Measurements from ENCODE around the gene SCN8A.
"Not testable (repeated sequence)": the region's sequence is repeated elsewhere in the genome, so short reads cannot be mapped to it uniquely, and the experiment has no call there.

SCN8A gene

GRCh38 chr12:51591016-51591901 is at the start of gene SCN8A:
Gene SCN8A (plus strand): TSS chr12:51591233. CDS start chr12:51662818, 71,585 bp downstream.
- DNase-seq (ENCODE audit: low spot score): peak; percentile 33

GRCh38 chr12:51546097-51546496 is 44.9 kb upstream of the SCN8A start:
- no peak for DNase-seq (ENCODE audit: low spot score)

GRCh38 chr12:51547606-51548005 is 43.4 kb upstream of the SCN8A start:
- no peak for DNase-seq (ENCODE audit: low spot score)

- no peak for DNase-seq (ENCODE audit: low spot score)
Measured at GRCh38 chr12:51548241-51548640, 42.8 kb upstream of the SCN8A start.

GRCh38 chr12:51549637-51550036 is 41.4 kb upstream of the SCN8A start:
- no peak for DNase-seq (ENCODE audit: low spot score)

- DNase-seq (ENCODE audit: low spot score): not testable (repeated sequence)
Measured at GRCh38 chr12:51568271-51569032, 22.6 kb upstream of the SCN8A start.

GRCh38 chr12:51579321-51579850 is 11.6 kb upstream of the SCN8A start:
- no peak for DNase-seq (ENCODE audit: low spot score)

GRCh38 chr12:51589060-51589459 is 2.0 kb upstream of the SCN8A start:
- DNase-seq (ENCODE audit: low spot score): no peak

GRCh38 chr12:51589557-51590176 is 1.4 kb upstream of the SCN8A start:
- no peak for DNase-seq (ENCODE audit: low spot score)

GRCh38 chr12:51590347-51591015 is 552 bp upstream of the SCN8A start:
- DNase-seq (ENCODE audit: low spot score): peak; percentile 68

GRCh38 chr12:51592034-51592705 is 1.1 kb downstream of the SCN8A start:
- no peak for DNase-seq (ENCODE audit: low spot score)

GRCh38 chr12:51593021-51593420 is 2.0 kb downstream of the SCN8A start:
- no peak for DNase-seq (ENCODE audit: low spot score)

- DNase-seq (ENCODE audit: low spot score): no peak
Measured at GRCh38 chr12:51593539-51593938, 2.5 kb downstream of the SCN8A start.

- no peak for DNase-seq (ENCODE audit: low spot score)
Measured at GRCh38 chr12:51598156-51598555, 7.1 kb downstream of the SCN8A start.

GRCh38 chr12:51600721-51601120 is 9.7 kb downstream of the SCN8A start:
- no peak for DNase-seq (ENCODE audit: low spot score)

GRCh38 chr12:51601241-51601640 is 10.2 kb downstream of the SCN8A start:
- no peak for DNase-seq (ENCODE audit: low spot score)

GRCh38 chr12:51605896-51606295 is 14.9 kb downstream of the SCN8A start:
- not testable (repeated sequence) for DNase-seq (ENCODE audit: low spot score)

GRCh38 chr12:51607197-51607596 is 16.2 kb downstream of the SCN8A start:
- not testable (repeated sequence) for DNase-seq (ENCODE audit: low spot score)

GRCh38 chr12:51620448-51620847 is 29.4 kb downstream of the SCN8A start:
- DNase-seq (ENCODE audit: low spot score): no peak

GRCh38 chr12:51621156-51621922 is 30.3 kb downstream of the SCN8A start:
- no peak for DNase-seq (ENCODE audit: low spot score)

Measured in globus pallidus (tissue), 1 donor.